Gastroesophageal sphincter (tissue), 3 donors: ENCODE measurements around the gene CACNA1D.

ENCODE experiments used
- POLR2A ChIP-seq, 2 donors: fragments of 450-650 bp; IDR thresholded peaks; one replicate each; pipeline ENCODE4 v1.6.1; 2017; ENCODE audit warnings: antibody characterized with exemption in 2 of 2, mild to moderate bottlenecking in 2 of 2, moderate library complexity in 1 of 2
- POLR2AphosphoS5 ChIP-seq: sonication (generic); formaldehyde crosslinking; IDR thresholded peaks from one replicate; pipeline ENCODE4 v1.6.1; 2017; ENCODE audit warnings: antibody characterized with exemption
- TF ChIP-seq, protein P1 (sequence below), 4 experiments: fragments of 200-600 bp in 2 of 4; fragments of 450-650 bp in 2 of 4; sonication (generic) in 1 of 4; IDR thresholded peaks; one replicate each; pipeline ENCODE4 v1.5.1; 2017 to 2019; ENCODE audit warnings: antibody characterized with exemption in 4 of 4, mild to moderate bottlenecking in 2 of 4, moderate library complexity in 2 of 4

DNA sequence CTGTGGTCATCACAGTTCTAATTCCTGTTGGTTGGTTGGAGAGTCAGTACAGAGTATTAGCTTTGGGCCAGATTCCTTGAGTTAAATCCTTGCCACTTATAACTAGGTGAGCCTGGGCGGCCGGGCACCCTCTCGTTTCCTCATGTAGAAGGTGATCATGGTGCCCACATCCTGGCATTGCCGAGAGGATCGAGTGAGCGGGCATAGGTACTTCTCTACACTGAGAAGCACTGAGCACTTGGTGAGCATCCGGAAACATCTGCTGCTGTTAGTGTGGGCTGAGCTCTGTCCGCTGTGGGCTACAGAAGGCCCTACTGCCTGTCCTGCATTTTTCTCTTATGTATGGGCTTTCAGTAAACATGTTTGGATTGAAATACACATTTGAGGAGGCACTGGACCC is 96.2 kb downstream of the CACNA1D start:
- TF ChIP-seq, protein P1, sequence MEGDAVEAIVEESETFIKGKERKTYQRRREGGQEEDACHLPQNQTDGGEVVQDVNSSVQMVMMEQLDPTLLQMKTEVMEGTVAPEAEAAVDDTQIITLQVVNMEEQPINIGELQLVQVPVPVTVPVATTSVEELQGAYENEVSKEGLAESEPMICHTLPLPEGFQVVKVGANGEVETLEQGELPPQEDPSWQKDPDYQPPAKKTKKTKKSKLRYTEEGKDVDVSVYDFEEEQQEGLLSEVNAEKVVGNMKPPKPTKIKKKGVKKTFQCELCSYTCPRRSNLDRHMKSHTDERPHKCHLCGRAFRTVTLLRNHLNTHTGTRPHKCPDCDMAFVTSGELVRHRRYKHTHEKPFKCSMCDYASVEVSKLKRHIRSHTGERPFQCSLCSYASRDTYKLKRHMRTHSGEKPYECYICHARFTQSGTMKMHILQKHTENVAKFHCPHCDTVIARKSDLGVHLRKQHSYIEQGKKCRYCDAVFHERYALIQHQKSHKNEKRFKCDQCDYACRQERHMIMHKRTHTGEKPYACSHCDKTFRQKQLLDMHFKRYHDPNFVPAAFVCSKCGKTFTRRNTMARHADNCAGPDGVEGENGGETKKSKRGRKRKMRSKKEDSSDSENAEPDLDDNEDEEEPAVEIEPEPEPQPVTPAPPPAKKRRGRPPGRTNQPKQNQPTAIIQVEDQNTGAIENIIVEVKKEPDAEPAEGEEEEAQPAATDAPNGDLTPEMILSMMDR (IDR thresholded peaks at IDR 0.05) = no peak
- TF ChIP-seq POLR2AphosphoS5 (no peak), POLR2A (IDR thresholded peaks at IDR 0.05) (no peak)
